Tibial nerve (tissue), 4 donors: Measurements from ENCODE around the gene MED13L.

Experiments used
- CTCF ChIP-seq, 5 experiments: fragments of 200-600 bp in 3 of 5; fragments of 450-650 bp in 2 of 5; sonication (generic) in 3 of 5; IDR thresholded peaks; one replicate each; pipeline ENCODE4 v1.5.1; 2016 to 2019; ENCODE audit warnings: antibody characterized with exemption in 5 of 5, mild to moderate bottlenecking in 3 of 5, moderate library complexity in 2 of 5
- EP300 ChIP-seq, 2 donors: sonication (generic); formaldehyde crosslinking; IDR thresholded peaks; one replicate each; pipeline ENCODE4 v1.6.1; 2017; ENCODE audit warnings: antibody characterized with exemption in 2 of 2, mild to moderate bottlenecking in 1 of 2
- POLR2A ChIP-seq, 2 donors: fragments of 450-650 bp; IDR thresholded peaks; one replicate each; pipeline ENCODE4 v1.6.1; 2017; ENCODE audit warnings: antibody characterized with exemption in 2 of 2, mild to moderate bottlenecking in 2 of 2, moderate library complexity in 2 of 2

- no peak for TF ChIP-seq CTCF (IDR thresholded peaks at IDR 0.05)
- TF ChIP-seq POLR2A (IDR thresholded peaks at IDR 0.05) = no peak
- TF ChIP-seq EP300 (IDR thresholded peaks at IDR 0.05) = no peak
These were observed 152.4 kb downstream of the MED13L start for GRCh38 chr12:116125084-116125483.
